MM.1S (cell line): ENCODE results near the gene GALNTL6.

ENCODE experiments used
- DNase-seq: peaks from one replicate; pipeline ENCODE4 v3.0.0-alpha.2; 2015
- H2AFZ ChIP-seq: fragments of 300-600 bp; sonication (generic); 2 replicates; pipeline ENCODE4 v1.6.0; 2016; ENCODE audit warnings: antibody characterized with exemption, low read length
- H3F3A ChIP-seq: fragments of 300-600 bp; sonication (generic); 2 replicates; pipeline ENCODE4 v1.6.1; 2016; ENCODE audit warnings: mild to moderate bottlenecking, antibody characterized with exemption, low read length, moderate library complexity, mixed read lengths; ENCODE audit not compliant: insufficient read depth
- H3K27ac ChIP-seq: fragments of 300-600 bp; sonication (generic); 2 replicates; pipeline ENCODE4 v1.5.1; 2016; ENCODE audit warnings: mild to moderate bottlenecking, low read length
- H3K27me3 ChIP-seq: fragments of 300-600 bp; sonication (generic); replicated peaks from 2 replicates; pipeline ENCODE4 v1.6.0; 2016; ENCODE audit warnings: low read length; ENCODE audit not compliant: insufficient read depth
- H3K36me3 ChIP-seq: fragments of 300-600 bp; sonication (generic); replicated peaks from 2 replicates; pipeline ENCODE4 v1.6.1; 2016; ENCODE audit warnings: mild to moderate bottlenecking, low read length, mixed read lengths; ENCODE audit not compliant: insufficient read depth
- H3K4me1 ChIP-seq: fragments of 300-600 bp; sonication (generic); 2 replicates; pipeline ENCODE4 v1.6.1; 2016; ENCODE audit warnings: low read length, mixed read lengths
- H3K4me2 ChIP-seq: fragments of 300-600 bp; sonication (generic); 2 replicates; pipeline ENCODE4 v1.6.0; 2016; ENCODE audit warnings: low read depth, low read length
- H3K4me3 ChIP-seq: fragments of 300-600 bp; sonication (generic); 2 replicates; pipeline ENCODE4 v1.5.1; 2016; ENCODE audit warnings: low read length, mixed read lengths
- H3K79me2 ChIP-seq: fragments of 300-600 bp; sonication (generic); 2 replicates; pipeline ENCODE4 v1.6.1; 2016; ENCODE audit warnings: mixed run types, low read length, mixed read lengths
- H3K9ac ChIP-seq: fragments of 300-600 bp; sonication (generic); 2 replicates; pipeline ENCODE4 v1.6.1; 2016; ENCODE audit warnings: low read length, mixed read lengths
- H3K9me2 ChIP-seq: fragments of 300-600 bp; sonication (generic); replicated peaks from 2 replicates; pipeline ENCODE4 v1.6.1; 2016; ENCODE audit warnings: mild to moderate bottlenecking, low read length, mixed read lengths; ENCODE audit not compliant: insufficient read depth
- H3K9me3 ChIP-seq: fragments of 300-600 bp; sonication (generic); replicated peaks from 2 replicates; pipeline ENCODE4 v1.6.1; 2016; ENCODE audit warnings: mild to moderate bottlenecking, low read length, mixed read lengths; ENCODE audit not compliant: insufficient read depth
- H4K20me1 ChIP-seq: fragments of 300-600 bp; sonication (generic); 2 replicates; pipeline ENCODE4 v1.6.1; 2016; ENCODE audit warnings: mild to moderate bottlenecking, low read length, moderate library complexity, mixed read lengths; ENCODE audit not compliant: insufficient read depth
- EZH2 ChIP-seq: fragments of 300-600 bp; sonication (generic); optimal IDR thresholded peaks from 2 replicates; pipeline ENCODE3; 2017; ENCODE audit warnings: low read depth, mild to moderate bottlenecking, antibody characterized with exemption, low read length, mixed read lengths
- EZH2phosphoT487 ChIP-seq: fragments of 300-600 bp; sonication (generic); IDR thresholded peaks from 2 replicates; pipeline ENCODE4 v1.6.1; 2018; ENCODE audit warnings: antibody characterized with exemption, low read length
- TF ChIP-seq, protein P1 (sequence below): fragments of 300-600 bp; sonication (generic); IDR thresholded peaks from 2 replicates; pipeline ENCODE4 v1.5.1; 2016; ENCODE audit warnings: antibody characterized with exemption, low read length, mixed read lengths

GALNTL6 gene

DNA sequence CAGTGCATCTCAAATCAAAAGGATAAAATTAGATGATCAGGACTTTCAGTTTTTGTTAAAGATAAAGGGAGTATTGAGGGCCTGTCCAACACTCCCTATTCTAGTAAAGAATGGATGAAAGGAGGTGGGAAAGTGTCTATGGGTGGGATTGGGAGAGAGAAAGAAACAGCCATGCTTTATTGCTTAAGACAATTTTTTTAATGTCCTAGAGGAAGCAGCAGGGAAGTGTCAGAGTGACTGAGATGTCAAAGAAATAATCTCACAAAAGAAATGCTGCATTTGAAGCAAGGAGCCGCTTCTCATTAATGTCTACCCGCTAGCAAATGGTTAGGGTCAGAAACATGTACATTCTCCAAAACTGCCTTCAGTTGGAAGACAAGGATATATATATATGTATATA is 1238.0 kb downstream of the GALNTL6 start:
- no peak overlapping the region for H3K9ac ChIP-seq
- no peaks in the 10 kb centered on the region for H3K27me3 ChIP-seq
- H2AFZ ChIP-seq, result no peak overlapping the region
- no peaks in the 10 kb centered on the region for H3K79me2 ChIP-seq
- no peak overlapping the region for H3K27ac ChIP-seq
- H3K9me2 ChIP-seq, result no peaks in the 10 kb centered on the region
- DNase-seq, result no peak
- TF ChIP-seq EZH2 (no peak), EZH2phosphoT487 (no peak)
- TF ChIP-seq, protein P1, sequence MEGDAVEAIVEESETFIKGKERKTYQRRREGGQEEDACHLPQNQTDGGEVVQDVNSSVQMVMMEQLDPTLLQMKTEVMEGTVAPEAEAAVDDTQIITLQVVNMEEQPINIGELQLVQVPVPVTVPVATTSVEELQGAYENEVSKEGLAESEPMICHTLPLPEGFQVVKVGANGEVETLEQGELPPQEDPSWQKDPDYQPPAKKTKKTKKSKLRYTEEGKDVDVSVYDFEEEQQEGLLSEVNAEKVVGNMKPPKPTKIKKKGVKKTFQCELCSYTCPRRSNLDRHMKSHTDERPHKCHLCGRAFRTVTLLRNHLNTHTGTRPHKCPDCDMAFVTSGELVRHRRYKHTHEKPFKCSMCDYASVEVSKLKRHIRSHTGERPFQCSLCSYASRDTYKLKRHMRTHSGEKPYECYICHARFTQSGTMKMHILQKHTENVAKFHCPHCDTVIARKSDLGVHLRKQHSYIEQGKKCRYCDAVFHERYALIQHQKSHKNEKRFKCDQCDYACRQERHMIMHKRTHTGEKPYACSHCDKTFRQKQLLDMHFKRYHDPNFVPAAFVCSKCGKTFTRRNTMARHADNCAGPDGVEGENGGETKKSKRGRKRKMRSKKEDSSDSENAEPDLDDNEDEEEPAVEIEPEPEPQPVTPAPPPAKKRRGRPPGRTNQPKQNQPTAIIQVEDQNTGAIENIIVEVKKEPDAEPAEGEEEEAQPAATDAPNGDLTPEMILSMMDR, result no peak
- no peak overlapping the region for H3K4me3 ChIP-seq
- H4K20me1 ChIP-seq, result no peaks in the 10 kb centered on the region
- H3K9me3 ChIP-seq, result no peaks in the 10 kb centered on the region
- H3K36me3 ChIP-seq, result no peaks in the 10 kb centered on the region
- H3F3A ChIP-seq, result no peaks in the 10 kb centered on the region
- no peak overlapping the region for H3K4me2 ChIP-seq
- H3K4me1 ChIP-seq, result no peaks in the 10 kb centered on the region

DNA sequence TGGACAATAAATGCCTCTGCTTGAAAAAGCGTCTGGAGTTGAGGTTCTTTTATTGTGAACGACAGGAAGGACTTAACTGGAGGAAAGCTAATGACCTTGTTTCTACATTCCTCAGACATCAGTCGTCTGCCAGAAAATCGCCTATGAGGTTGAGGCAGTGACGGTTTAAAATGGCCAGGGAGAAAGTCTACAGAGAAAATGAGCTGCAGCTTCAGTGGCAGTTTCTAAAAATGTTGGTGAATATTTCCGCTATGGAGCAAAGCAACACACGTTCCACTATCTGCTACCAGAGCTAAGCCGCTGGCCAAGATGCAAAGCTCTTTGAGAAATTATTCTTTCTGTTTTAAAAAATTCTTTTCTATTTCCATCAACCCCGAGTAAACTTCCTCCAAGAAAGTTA is 1238.5 kb downstream of the GALNTL6 start:
- no peak overlapping the region for H3K9ac ChIP-seq
- no peak overlapping the region for H3K4me2 ChIP-seq
- no peaks in the 10 kb centered on the region for H4K20me1 ChIP-seq
- no peaks in the 10 kb centered on the region for H3K4me1 ChIP-seq
- no peaks in the 10 kb centered on the region for H3K79me2 ChIP-seq
- no peaks in the 10 kb centered on the region for H3K27me3 ChIP-seq
- H3K27ac ChIP-seq, result no peak overlapping the region
- no peak overlapping the region for H2AFZ ChIP-seq
- no peak for DNase-seq
- no peaks in the 10 kb centered on the region for H3F3A ChIP-seq
- no peaks in the 10 kb centered on the region for H3K36me3 ChIP-seq
- H3K9me3 ChIP-seq, result no peaks in the 10 kb centered on the region
- TF ChIP-seq EZH2, result no peak
- TF ChIP-seq, protein P1, result no peak
- no peak overlapping the region for H3K4me3 ChIP-seq
- no peaks in the 10 kb centered on the region for H3K9me2 ChIP-seq

DNA sequence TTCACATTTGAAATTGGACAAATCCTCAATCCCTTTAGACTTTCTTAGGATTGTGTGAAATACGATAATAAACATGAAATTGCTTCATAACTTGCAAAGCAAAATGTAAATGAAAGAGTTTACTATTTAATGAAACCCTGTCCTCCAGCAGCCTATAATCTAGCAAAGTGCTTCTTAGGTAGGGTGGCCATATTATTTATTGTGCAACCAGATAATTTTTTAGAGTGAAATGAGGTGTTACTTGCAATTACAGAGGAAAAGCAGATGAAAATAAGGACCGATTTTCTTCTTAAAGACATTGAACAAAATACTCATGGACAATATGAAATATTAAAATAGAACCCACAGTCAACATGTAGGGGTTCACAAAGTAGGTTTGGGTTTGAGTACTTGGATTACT is 1239.2 kb downstream of the GALNTL6 start:
- Histone ChIP-seq H3F3A (no peaks in the 10 kb centered on the region), H3K4me1 (no peaks in the 10 kb centered on the region), H4K20me1 (no peaks in the 10 kb centered on the region), H3K4me3 (no peak overlapping the region), H3K27ac (no peak overlapping the region), H2AFZ (no peak overlapping the region), H3K4me2 (no peak overlapping the region), H3K27me3 (no peaks in the 10 kb centered on the region), H3K9me3 (no peaks in the 10 kb centered on the region), H3K79me2 (no peaks in the 10 kb centered on the region), H3K36me3 (no peaks in the 10 kb centered on the region), H3K9ac (no peak overlapping the region), H3K9me2 (no peaks in the 10 kb centered on the region)
- TF ChIP-seq, protein P1, result no peak
- no peak for TF ChIP-seq EZH2phosphoT487
- no peak for TF ChIP-seq EZH2
- DNase-seq, result no peak
